Esophagus muscularis mucosa (tissue), 4 donors: ENCODE data around the gene CNNM3. TPM values are rescaled to one million over a fixed set of nuclear protein-coding genes. Genes with fewer than 3 reads are reported as not detected.

Experiments
- DNase-seq: peaks from one replicate; pipeline ENCODE4 v3.0.0-alpha.2; 2017; ENCODE audit errors: extremely low spot score
- H3K27ac ChIP-seq, 4 donors: fragments of 200-600 bp; sonication (generic); replicated peaks in 1 of 4; 1 replicate in 3 of 4; 2 replicates in 1 of 4; pipeline ENCODE4 v1.5.1; 2016 to 2019; ENCODE audit warnings: mild to moderate bottlenecking in 1 of 4
- H3K27me3 ChIP-seq, 4 donors: fragments of 200-600 bp; sonication (generic); one replicate each; pipeline versions ENCODE4 v1.5.1 to v1.6.0; 2016 to 2019
- H3K36me3 ChIP-seq, 4 donors: fragments of 200-600 bp; sonication (generic); one replicate each; pipeline ENCODE4 v1.5.1; 2016 to 2019
- H3K4me1 ChIP-seq, 4 donors: fragments of 200-600 bp; sonication (generic); one replicate each; pipeline ENCODE4 v1.5.1; 2016 to 2019
- H3K4me3 ChIP-seq, 4 donors: fragments of 200-600 bp; sonication (generic); 1 replicate in 2 of 4; 2 replicates in 2 of 4; pipeline ENCODE4 v1.5.1; 2016 to 2019; ENCODE audit warnings: mild to moderate bottlenecking in 4 of 4, moderate library complexity in 1 of 4
- H3K9me3 ChIP-seq, 4 donors: fragments of 200-600 bp; sonication (generic); 1 replicate in 3 of 4; 2 replicates in 1 of 4; pipeline ENCODE4 v1.5.1; 2016 to 2019
- EP300 ChIP-seq: sonication (generic); formaldehyde crosslinking; IDR thresholded peaks from one replicate; pipeline ENCODE4 v1.6.1; 2017; ENCODE audit warnings: antibody characterized with exemption
- POLR2A ChIP-seq: fragments of 450-650 bp; IDR thresholded peaks from one replicate; pipeline ENCODE4 v1.6.1; 2017; ENCODE audit warnings: antibody characterized with exemption, moderate library complexity, mild to moderate bottlenecking, low read depth
- POLR2AphosphoS5 ChIP-seq, 2 donors: sonication (generic); formaldehyde crosslinking; IDR thresholded peaks; one replicate each; pipeline ENCODE4 v1.6.1; 2017; ENCODE audit warnings: antibody characterized with exemption in 2 of 2
- WGBS: methylation state at CpG from one replicate; pipeline ENCODE4 v1.1.5; 2018; 5-methylcytosine and 5-hydroxymethylcytosine counted together
- intact Hi-C: fragments of 100-400 bp; cut with DNase I; formaldehyde crosslinking; loops from one replicate; pipeline ENCODE4 v1.15.1; 2023
- total RNA-seq, 4 donors: library from RNA; depleted of rRNA; stranded (reverse); fragments of >200 nt; gene quantifications; one replicate each; pipeline versions ENCODE4 v1.1.0 to v1.2.1, GENCODE V29; 2016
- TF ChIP-seq, protein P1 (sequence below), 3 experiments: fragments of 200-600 bp in 2 of 3; fragments of 450-650 bp in 1 of 3; sonication (generic) in 2 of 3; IDR thresholded peaks; one replicate each; pipeline ENCODE4 v1.5.1; 2017 to 2019; ENCODE audit warnings: antibody characterized with exemption in 3 of 3, mild to moderate bottlenecking in 2 of 3, moderate library complexity in 1 of 3

The CNNM3 gene
- total RNA-seq, 4 donors from 2014 or later: 11.8 to 30.3 (median 22.1) TPM

DNA sequence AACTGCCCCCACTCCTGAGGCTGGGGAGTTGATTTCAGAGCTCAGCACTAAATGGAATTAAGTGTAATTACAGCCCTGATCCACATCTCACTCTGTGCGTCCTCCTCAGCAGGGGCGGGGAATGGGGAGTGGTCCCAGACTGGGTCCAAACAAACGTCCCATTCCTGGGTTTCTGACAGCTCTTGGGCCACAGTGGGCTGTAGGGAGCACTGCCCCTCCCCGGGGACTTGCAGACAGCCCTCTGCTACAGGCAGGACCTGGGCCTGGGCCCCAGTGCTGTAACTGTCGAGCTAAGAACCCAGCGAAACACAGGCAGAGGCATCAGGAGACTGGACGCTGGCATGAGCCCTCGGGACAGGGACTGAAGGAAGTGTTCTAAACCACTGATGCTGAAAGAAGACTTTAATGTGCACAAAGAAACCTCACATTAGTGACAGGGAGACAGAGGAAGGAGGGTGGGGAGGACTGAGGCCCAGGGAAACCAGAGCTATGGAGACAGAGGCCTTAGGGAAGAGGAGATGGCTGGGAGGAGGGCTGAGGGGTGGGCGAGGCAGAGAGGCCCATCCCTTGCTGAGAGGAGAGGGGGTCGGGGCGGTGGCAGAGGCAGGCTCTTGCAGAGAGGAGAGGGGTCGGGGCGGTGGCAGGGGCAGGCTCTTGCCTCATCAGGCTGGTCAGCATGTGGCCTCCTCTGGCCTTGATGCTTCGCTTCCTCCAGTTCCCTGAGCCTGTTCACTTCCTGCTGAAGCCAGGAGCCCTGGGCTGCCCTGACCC is 59.6 kb downstream of the CNNM3 start:
- no peaks in the 10 kb centered on the region for H3K27me3 ChIP-seq
- H3K27ac ChIP-seq: no peak overlapping the region
- H3K9me3 ChIP-seq: no peaks in the 10 kb centered on the region
- H3K4me1 ChIP-seq: peaks cover 27 to 51% (median 40%) of the 10 kb centered on the region in 4 donors
- intact Hi-C loops: no loop called here
- no peaks in the 10 kb centered on the region for H3K36me3 ChIP-seq
- WGBS: 74% methylated on average over 14 of the region's 14 CpGs
- TF ChIP-seq, protein P1, sequence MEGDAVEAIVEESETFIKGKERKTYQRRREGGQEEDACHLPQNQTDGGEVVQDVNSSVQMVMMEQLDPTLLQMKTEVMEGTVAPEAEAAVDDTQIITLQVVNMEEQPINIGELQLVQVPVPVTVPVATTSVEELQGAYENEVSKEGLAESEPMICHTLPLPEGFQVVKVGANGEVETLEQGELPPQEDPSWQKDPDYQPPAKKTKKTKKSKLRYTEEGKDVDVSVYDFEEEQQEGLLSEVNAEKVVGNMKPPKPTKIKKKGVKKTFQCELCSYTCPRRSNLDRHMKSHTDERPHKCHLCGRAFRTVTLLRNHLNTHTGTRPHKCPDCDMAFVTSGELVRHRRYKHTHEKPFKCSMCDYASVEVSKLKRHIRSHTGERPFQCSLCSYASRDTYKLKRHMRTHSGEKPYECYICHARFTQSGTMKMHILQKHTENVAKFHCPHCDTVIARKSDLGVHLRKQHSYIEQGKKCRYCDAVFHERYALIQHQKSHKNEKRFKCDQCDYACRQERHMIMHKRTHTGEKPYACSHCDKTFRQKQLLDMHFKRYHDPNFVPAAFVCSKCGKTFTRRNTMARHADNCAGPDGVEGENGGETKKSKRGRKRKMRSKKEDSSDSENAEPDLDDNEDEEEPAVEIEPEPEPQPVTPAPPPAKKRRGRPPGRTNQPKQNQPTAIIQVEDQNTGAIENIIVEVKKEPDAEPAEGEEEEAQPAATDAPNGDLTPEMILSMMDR (IDR thresholded peaks at IDR 0.05): no peak
- TF ChIP-seq POLR2AphosphoS5 (IDR thresholded peaks at IDR 0.05) (no peak), POLR2A (no peak), EP300 (no peak)
- no peak overlapping the region for H3K4me3 ChIP-seq
- no peak for DNase-seq

DNA sequence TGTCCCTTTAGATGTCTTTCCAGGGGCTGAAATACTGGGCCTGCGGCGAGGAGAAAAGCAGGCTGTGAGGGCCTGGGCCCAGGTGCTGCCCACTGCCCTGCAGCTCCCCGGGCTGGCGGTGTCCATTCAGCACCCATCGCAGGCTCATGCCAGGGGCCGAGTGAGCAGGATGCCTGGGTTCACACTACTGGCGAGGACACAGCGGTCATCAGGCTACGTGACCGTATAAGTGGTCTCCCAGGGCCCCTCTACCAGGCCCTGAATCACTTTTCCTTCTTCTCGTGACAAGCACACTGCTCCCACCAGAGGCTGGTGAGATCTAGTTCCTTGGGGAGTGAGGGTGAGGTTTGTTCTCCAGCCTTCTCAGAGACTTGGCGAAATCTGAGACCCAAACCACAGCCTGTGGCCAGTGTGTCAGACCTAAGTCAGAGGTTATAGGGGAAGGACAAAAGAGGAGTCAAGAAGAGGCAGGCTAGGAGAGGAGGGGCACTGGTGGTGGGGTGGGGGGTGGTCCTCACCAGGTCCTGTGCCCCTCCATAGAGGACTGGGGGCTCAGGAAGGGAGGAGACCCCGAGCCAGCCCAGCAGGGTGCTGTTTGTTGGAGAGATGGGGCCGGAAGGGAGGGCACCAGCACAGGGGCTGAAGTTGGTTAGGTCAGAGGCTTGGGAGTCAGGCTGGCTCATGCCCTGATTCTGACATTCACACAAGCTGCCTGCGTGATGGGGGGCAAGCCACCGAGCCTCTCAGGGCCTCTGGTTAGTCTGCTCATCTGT is 60.4 kb downstream of the CNNM3 start:
- H3K27ac ChIP-seq: no peak overlapping the region

DNA sequence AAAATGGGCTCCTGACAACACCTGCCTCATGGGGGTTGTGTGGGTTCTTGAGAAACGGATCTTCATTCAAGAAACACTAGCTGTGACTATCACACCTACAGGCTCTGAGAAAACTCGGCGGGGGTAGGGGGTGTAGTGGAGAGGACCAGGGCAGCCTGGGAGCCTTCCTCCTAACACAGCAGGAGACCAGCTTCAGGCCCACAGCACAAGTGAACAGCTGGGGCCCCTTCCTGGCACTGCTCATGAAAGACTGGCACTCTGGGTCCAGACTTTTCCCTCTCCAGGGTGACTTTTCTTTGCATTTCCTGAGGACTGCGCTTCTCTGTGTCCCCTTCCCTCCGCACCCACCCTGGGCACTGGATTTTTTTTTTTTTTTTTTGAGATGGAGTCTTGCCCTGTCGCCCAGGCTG is 61.0 kb downstream of the CNNM3 start:
- no peaks in the 10 kb centered on the region for H3K9me3 ChIP-seq
- 98% methylated on average over 6 of the region's 6 CpGs for WGBS
- TF ChIP-seq, protein P1 (IDR thresholded peaks at IDR 0.05): no peak
- TF ChIP-seq EP300 (no peak), POLR2AphosphoS5 (IDR thresholded peaks at IDR 0.05) (no peak), POLR2A (no peak)
- no peak overlapping the region for H3K4me3 ChIP-seq
- H3K27me3 ChIP-seq: no peaks in the 10 kb centered on the region
- peaks cover 25 to 38% (median 33%) of the 10 kb centered on the region in 4 donors for H3K4me1 ChIP-seq
- no peaks in the 10 kb centered on the region for H3K36me3 ChIP-seq
- no peak overlapping the region for H3K27ac ChIP-seq
- no peak for DNase-seq
- intact Hi-C loops: no loop called here

More for the DNA sequence above, 60.4 kb downstream of the CNNM3 start:
- no peak for DNase-seq
- no peak for TF ChIP-seq POLR2AphosphoS5 (IDR thresholded peaks at IDR 0.05)
- TF ChIP-seq EP300: no peak
- TF ChIP-seq POLR2A: no peak
- TF ChIP-seq, protein P1 (IDR thresholded peaks at IDR 0.05): no peak
- H3K4me3 ChIP-seq: no peak overlapping the region
- H3K36me3 ChIP-seq: no peaks in the 10 kb centered on the region
- H3K9me3 ChIP-seq: no peaks in the 10 kb centered on the region
- no peaks in the 10 kb centered on the region for H3K27me3 ChIP-seq
- peaks cover 25 to 43% (median 33%) of the 10 kb centered on the region in 4 donors for H3K4me1 ChIP-seq
- 84% methylated on average over 11 of the region's 16 CpGs for WGBS
- intact Hi-C loops: no loop called here

GRCh38 chr2:96877631-96878092 is 61.6 kb downstream of the CNNM3 start:
- intact Hi-C loops: no loop called here
- Histone ChIP-seq H3K27ac (no peak overlapping the region), H3K27me3 (no peaks in the 10 kb centered on the region), H3K4me3 (no peak overlapping the region), H3K4me1 (peaks cover 24 to 32% (median 30%) of the 10 kb centered on the region in 4 donors), H3K9me3 (no peaks in the 10 kb centered on the region), H3K36me3 (no peaks in the 10 kb centered on the region)
- TF ChIP-seq EP300 (no peak), POLR2AphosphoS5 (IDR thresholded peaks at IDR 0.05) (no peak), POLR2A (no peak)
- TF ChIP-seq, protein P1 (IDR thresholded peaks at IDR 0.05): no peak
- DNase-seq: no peak
- WGBS: 91% methylated on average over 10 of the region's 15 CpGs
